PC-9 (cell line): ENCODE measurements around the gene LYRM2. TPM values are rescaled to one million over a fixed set of nuclear protein-coding genes. Genes with fewer than 3 reads are reported as not detected.

Experiments used
- BruUV-seq: library from RNA; stranded (reverse); fragments of 400-500 nt; replicated peaks from 2 replicates; lab custom pipeline; 2021; lab: Mats Ljungman, UMichigan
- CTCF ChIA-PET: fragments of 300-600 bp; sonication (Branson Sonifier 250); formaldehyde crosslinking; loops from one replicate; lab custom pipeline; 2022; ENCODE audit warnings: antibody characterized with exemption; lab: Charles Lee
- POLR2A ChIA-PET: fragments of 300-600 bp; sonication (Branson Sonifier 250); formaldehyde crosslinking; loops from one replicate; lab custom pipeline; 2022; ENCODE audit warnings: antibody characterized with exemption; ENCODE audit not compliant: unreplicated experiment; lab: Charles Lee
- DNase-seq, 2 experiments: peaks; one replicate each; pipeline versions ENCODE4 v3.0.0 to v3.0.0-alpha.2; 2015 to 2022; ENCODE audit warnings: mixed read lengths in 1 of 2
- H2AFZ ChIP-seq: fragments of 200-600 bp; sonication (generic); 2 replicates; pipeline ENCODE4 v1.8.1; 2017; ENCODE audit warnings: antibody characterized with exemption
- H3F3A ChIP-seq: fragments of 200-600 bp; sonication (generic); 2 replicates; pipeline ENCODE4 v1.8.1; 2017; ENCODE audit warnings: antibody characterized with exemption, mild to moderate bottlenecking, low read depth; ENCODE audit not compliant: insufficient read depth
- H3K27ac ChIP-seq: fragments of 200-600 bp; sonication (generic); 2 replicates; pipeline ENCODE4 v1.6.1; 2016; ENCODE audit warnings: mixed run types
- H3K27me3 ChIP-seq: fragments of 200-600 bp; sonication (generic); 2 replicates; pipeline ENCODE4 v1.6.1; 2016; ENCODE audit warnings: low read depth, mixed run types; ENCODE audit not compliant: insufficient read depth
- H3K36me3 ChIP-seq: fragments of 200-600 bp; sonication (generic); 2 replicates; pipeline ENCODE4 v1.6.1; 2016; ENCODE audit warnings: low read depth, mixed run types
- H3K4me1 ChIP-seq: fragments of 200-600 bp; sonication (generic); replicated peaks from 2 replicates; pipeline ENCODE4 v1.6.1; 2016; ENCODE audit warnings: mixed run types; ENCODE audit not compliant: insufficient read depth
- H3K4me2 ChIP-seq: fragments of 200-600 bp; sonication (generic); 2 replicates; pipeline ENCODE4 v1.6.1; 2017; ENCODE audit warnings: mixed run types
- H3K4me3 ChIP-seq: fragments of 200-600 bp; sonication (generic); 2 replicates; pipeline ENCODE4 v1.6.1; 2016; ENCODE audit warnings: mixed run types
- H3K79me2 ChIP-seq: fragments of 200-600 bp; sonication (generic); 2 replicates; pipeline ENCODE4 v1.6.1; 2017; ENCODE audit warnings: low read depth, mixed run types
- H3K9me2 ChIP-seq: fragments of 200-600 bp; sonication (generic); 2 replicates; pipeline ENCODE4 v1.8.1; 2017; ENCODE audit warnings: mild to moderate bottlenecking; ENCODE audit not compliant: insufficient read depth
- H3K9me3 ChIP-seq: fragments of 200-600 bp; sonication (generic); 2 replicates; pipeline ENCODE4 v1.8.1; 2016; ENCODE audit warnings: low read depth; ENCODE audit not compliant: insufficient read depth
- H4K20me1 ChIP-seq: fragments of 200-600 bp; sonication (generic); 2 replicates; pipeline ENCODE4 v1.8.1; 2017; ENCODE audit not compliant: insufficient read depth
- EZH2 ChIP-seq: fragments of 200-600 bp; sonication (generic); IDR thresholded peaks from 2 replicates; pipeline ENCODE4 v1.8.0; 2017; ENCODE audit warnings: antibody characterized with exemption, low read depth
- intact Hi-C: fragments of 100-400 bp; cut with micrococcal nuclease; formaldehyde crosslinking; loops from one replicate; pipeline ENCODE4 v1.10.0; 2022; ENCODE audit not compliant: unreplicated experiment
- total RNA-seq: library from RNA; stranded (reverse); gene quantifications from 2 replicates; pipeline ENCODE4 v1.2.3, GENCODE V29; 2021
- TF ChIP-seq, protein P1 (sequence below): fragments of 200-600 bp; sonication (generic); conservative IDR thresholded peaks from 2 replicates; pipeline ENCODE4 v1.6.1; 2017; ENCODE audit warnings: mixed run types, antibody characterized with exemption, mild to moderate bottlenecking, moderate library complexity

The LYRM2 gene
- total RNA-seq, 1 experiment from 2014 or later, result 24.2 TPM

DNA sequence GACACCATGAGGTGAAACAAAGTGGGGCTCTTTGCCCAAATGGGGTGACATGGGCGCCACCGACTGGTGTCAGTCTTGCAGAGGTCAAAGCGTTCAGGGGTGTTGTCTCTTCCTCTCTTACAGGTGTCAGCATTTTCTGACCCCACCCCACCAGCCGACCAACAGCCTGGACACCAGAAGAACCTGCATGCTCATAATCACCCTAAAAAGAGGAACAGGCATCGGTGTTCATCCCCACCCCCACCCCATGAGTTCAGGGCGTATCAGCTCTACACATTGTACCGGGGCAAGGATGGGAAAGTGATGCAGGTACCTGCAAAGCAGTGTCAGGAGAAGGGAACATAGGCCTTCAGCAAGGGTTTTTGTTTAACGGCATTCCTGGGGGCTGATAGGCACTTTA lies 14.8 kb downstream of the LYRM2 start:
- intact Hi-C loops, result no loop called here
- H3K36me3 ChIP-seq, result no peaks in the 10 kb centered on the region
- no peak overlapping the region for H3K27ac ChIP-seq
- no TSS peak for BruUV-seq
- H3K9me2 ChIP-seq, result no peaks in the 10 kb centered on the region
- no peaks in the 10 kb centered on the region for H3F3A ChIP-seq
- H2AFZ ChIP-seq, result no peak overlapping the region
- H3K4me2 ChIP-seq, result no peak overlapping the region
- TF ChIP-seq, protein P1, sequence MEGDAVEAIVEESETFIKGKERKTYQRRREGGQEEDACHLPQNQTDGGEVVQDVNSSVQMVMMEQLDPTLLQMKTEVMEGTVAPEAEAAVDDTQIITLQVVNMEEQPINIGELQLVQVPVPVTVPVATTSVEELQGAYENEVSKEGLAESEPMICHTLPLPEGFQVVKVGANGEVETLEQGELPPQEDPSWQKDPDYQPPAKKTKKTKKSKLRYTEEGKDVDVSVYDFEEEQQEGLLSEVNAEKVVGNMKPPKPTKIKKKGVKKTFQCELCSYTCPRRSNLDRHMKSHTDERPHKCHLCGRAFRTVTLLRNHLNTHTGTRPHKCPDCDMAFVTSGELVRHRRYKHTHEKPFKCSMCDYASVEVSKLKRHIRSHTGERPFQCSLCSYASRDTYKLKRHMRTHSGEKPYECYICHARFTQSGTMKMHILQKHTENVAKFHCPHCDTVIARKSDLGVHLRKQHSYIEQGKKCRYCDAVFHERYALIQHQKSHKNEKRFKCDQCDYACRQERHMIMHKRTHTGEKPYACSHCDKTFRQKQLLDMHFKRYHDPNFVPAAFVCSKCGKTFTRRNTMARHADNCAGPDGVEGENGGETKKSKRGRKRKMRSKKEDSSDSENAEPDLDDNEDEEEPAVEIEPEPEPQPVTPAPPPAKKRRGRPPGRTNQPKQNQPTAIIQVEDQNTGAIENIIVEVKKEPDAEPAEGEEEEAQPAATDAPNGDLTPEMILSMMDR, result no peak
- no peak for TF ChIP-seq EZH2
- POLR2A ChIA-PET, result no interaction called here
- H3K4me3 ChIP-seq, result no peak overlapping the region
- no peaks in the 10 kb centered on the region for H4K20me1 ChIP-seq
- CTCF ChIA-PET, result no interaction called here
- H3K27me3 ChIP-seq, result no peaks in the 10 kb centered on the region
- no peaks in the 10 kb centered on the region for H3K79me2 ChIP-seq
- H3K9me3 ChIP-seq, result no peaks in the 10 kb centered on the region
- no peak for DNase-seq
- H3K4me1 ChIP-seq, result no peaks in the 10 kb centered on the region

DNA sequence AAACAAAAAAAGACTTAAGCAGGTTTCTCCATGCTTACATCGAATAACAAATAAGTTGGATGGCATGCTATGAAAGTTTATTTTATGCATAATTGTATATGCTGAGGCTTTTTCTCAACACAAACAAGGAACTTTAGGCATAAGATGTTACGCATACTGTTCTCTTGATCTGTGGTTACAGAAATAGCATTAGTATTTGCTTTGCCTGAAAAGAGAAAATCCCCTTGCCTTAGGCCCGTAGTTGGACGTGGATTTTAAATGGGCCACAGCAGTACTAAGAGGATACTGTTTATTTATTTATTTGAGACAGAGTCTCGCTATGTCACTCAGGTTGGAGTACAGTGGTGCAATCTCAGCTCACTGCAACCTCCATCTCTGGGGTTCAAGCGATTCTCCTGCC lies 19.0 kb downstream of the LYRM2 start:
- H3F3A ChIP-seq, result no peaks in the 10 kb centered on the region
- H3K9me3 ChIP-seq, result no peaks in the 10 kb centered on the region
- no peaks in the 10 kb centered on the region for H4K20me1 ChIP-seq
- H2AFZ ChIP-seq, result no peak overlapping the region
- H3K36me3 ChIP-seq, result no peaks in the 10 kb centered on the region
- no peak overlapping the region for H3K4me2 ChIP-seq
- H3K4me1 ChIP-seq, result no peaks in the 10 kb centered on the region
- CTCF ChIA-PET, result no interaction called here
- no peaks in the 10 kb centered on the region for H3K9me2 ChIP-seq
- no peak overlapping the region for H3K4me3 ChIP-seq
- DNase-seq, result no peak
- H3K27ac ChIP-seq, result no peak overlapping the region
- POLR2A ChIA-PET, result no interaction called here
- no peaks in the 10 kb centered on the region for H3K79me2 ChIP-seq
- no TSS peak for BruUV-seq
- intact Hi-C loops, result no loop called here
- TF ChIP-seq EZH2, result no peak
- TF ChIP-seq, protein P1, result no peak
- no peaks in the 10 kb centered on the region for H3K27me3 ChIP-seq

DNA sequence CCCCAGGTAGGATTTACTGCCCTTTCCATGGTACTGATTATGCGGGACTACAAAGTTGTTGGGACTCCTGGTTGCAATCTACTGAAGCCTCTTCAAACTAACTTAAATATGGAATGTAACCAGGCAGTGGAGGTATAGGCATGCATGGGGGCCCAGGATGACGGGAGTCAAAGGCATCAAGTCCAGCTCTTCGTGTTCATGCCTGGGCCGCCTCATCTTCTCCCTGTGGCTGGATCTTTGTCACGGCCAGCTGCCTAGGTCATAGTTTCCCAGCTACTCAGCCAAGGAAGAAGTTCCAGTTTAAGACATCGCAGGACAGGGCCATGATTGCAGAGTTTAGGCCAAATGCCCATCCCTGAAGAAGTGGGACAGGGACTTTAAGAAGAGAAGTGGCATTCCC lies 20.5 kb downstream of the LYRM2 start:
- no peaks in the 10 kb centered on the region for H3K79me2 ChIP-seq
- ChIA-PET CTCF (no interaction called here), POLR2A (no interaction called here)
- H4K20me1 ChIP-seq, result no peaks in the 10 kb centered on the region
- no TSS peak for BruUV-seq
- no peak overlapping the region for H2AFZ ChIP-seq
- no peaks in the 10 kb centered on the region for H3F3A ChIP-seq
- no peaks in the 10 kb centered on the region for H3K4me1 ChIP-seq
- no peak overlapping the region for H3K4me3 ChIP-seq
- no peak overlapping the region for H3K4me2 ChIP-seq
- intact Hi-C loops, result no loop called here
- H3K9me3 ChIP-seq, result no peaks in the 10 kb centered on the region
- H3K27me3 ChIP-seq, result no peaks in the 10 kb centered on the region
- TF ChIP-seq, protein P1, result no peak
- TF ChIP-seq EZH2, result no peak
- no peaks in the 10 kb centered on the region for H3K9me2 ChIP-seq
- no peak overlapping the region for H3K27ac ChIP-seq
- H3K36me3 ChIP-seq, result no peaks in the 10 kb centered on the region
- no peak for DNase-seq
